Colon (tissue), 2 donors: ENCODE measurements around the gene USP3.

Source experiments
- FAIRE-seq: peaks from 2 replicates; lab custom pipeline; 2012; peaks lifted over from hg19 to GRCh38; lab: Jason Lieb, UNC
- donor health status: control.
- donor health status: control.

The USP3 gene

GRCh38 chr15:63497642-63498467 is 6.5 kb upstream of the USP3 start:
- FAIRE-seq, result no peak

DNA sequence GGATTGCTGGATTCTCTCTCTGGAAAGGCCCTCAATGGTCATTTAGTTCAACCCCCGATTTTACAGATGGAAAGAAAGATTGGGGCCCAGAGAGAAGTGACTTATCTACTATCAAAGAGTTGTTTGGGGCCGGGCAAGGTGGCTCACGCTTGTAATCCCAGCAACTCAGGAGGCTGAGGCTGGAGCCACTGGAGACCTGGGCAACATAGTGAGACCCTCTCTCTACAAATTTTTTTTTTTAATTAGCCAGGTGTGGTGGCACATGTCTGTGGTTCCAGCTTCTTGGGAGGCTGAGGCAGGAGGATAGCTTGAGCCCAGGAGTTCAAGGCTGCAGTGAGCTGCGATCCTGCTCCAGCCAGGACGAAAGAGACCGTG is 5.2 kb upstream of the USP3 start:
- no peak for FAIRE-seq

- FAIRE-seq, result no peak
Measured at GRCh38 chr15:63499611-63500010, 4.8 kb upstream of the USP3 start.

GRCh38 chr15:63500265-63501250 is 3.8 kb upstream of the USP3 start:
- FAIRE-seq, result no peak

DNA sequence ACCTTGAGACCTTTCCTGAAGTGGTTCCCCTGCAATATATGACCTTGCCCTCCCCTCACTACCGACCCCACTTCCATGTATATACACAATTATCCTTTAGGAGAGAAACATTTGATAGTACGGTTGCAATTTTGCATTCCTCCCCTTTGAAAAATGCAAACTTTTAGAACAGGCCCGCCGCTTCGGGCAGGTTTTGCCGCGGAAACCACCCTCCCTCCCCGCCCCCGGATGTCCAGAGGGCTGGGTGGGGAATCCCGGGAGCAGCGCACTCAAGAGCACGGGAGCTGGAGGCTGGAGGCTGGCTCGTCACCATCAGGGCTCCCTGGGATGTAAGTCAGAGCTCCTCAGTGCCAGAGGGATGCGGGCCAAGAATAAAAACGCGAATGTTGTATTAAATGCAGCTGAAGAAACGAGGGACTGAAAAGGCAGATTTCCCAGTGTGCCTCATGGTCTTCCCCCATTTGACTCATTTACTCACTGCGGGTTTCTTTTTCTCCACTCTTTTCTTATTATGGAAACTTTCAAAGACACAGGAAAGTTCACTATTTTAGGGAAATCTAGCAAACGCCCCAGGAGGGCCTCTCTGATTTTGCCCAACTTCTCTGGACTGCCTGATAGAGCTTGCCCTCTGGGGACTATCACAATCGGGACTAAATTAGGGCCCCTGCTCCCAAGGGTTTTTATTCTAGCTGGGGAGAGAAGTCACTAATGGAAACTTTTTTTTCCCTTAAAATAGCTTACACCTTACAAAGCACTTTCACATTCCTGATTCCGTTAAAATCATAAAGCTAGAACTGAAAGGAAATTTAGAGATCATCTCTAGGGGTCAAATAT is 2.9 kb upstream of the USP3 start:
- no peak for FAIRE-seq

DNA sequence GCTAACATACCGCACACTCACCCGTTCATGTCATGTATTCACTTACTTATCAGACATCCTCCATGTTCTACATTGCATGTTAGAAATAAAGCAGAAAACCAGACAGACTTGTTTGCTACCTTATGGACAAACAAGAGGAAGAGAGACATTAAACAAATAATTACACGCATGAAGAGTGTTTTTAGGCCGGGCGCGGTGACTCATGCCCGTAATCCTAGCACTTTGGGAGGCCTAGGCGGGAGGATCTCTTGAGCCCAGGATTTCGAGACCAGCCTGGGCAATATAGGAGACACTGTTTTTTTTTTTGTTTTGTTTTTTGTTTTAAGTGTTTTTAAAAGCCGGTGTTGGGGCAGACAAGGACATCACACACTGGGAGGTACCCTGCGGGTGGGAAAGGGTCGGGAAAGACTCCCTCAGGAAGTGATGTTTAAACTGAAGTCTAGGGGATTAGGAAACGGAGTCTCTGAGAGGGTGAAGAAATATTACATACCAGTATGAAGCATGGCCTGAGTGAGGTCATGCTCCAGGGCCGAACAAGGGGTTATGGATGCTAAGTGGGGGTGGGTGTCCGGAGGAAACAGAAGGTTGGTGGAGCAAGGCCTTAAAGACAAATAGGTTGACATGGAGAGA is 2.1 kb upstream of the USP3 start:
- no peak for FAIRE-seq

DNA sequence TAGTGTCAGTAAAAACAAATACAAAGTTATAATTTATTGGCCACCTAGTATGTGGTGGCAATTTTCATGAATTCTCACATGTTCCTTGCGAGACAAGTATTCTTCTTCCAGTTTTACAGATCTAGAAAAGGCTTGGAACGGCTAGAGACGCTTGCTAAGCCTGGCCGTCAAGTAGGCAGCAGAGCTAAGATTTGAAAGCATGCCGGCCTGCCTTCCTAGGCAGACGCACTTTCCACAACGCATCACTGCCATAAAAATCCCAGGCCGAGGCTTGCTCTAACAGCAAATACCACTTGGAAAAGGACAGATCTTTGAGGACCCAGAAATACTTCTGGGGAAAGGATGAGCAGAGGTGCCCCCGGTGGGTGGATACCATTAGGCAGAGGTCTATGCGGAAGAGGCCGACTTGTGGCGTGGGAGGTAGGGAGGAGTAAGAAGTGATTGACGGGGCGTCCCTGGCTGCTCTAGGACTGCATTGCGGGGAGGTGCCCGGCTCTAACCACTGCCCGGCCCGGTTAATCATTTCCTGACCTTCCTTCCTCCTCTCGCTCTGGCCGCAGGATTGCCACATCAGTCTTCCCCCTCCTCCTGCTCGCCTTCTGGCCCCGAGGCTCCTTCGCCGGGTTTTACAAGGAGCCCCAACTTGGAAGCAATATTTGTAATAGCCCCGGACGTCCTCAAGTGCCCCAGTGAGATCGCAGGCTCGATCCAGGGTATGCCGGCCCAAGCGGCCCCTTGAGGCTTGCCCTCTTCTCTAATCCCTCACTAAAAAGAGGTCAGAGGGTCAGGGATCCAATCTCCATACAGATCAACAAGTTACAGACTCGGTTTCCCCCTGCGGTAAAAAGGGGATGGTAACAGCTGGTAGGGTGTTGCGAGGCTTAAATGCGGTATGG is 1.3 kb upstream of the USP3 start:
- no peak for FAIRE-seq

GRCh38 chr15:63503739-63504246 is 600 bp upstream of the USP3 start:
- FAIRE-seq, result no peak

- no peak for FAIRE-seq
Measured at GRCh38 chr15:63504979-63505841, 817 bp downstream of the USP3 start.

- FAIRE-seq, result no peak
Measured at GRCh38 chr15:63505842-63506222, 1.4 kb downstream of the USP3 start.

DNA sequence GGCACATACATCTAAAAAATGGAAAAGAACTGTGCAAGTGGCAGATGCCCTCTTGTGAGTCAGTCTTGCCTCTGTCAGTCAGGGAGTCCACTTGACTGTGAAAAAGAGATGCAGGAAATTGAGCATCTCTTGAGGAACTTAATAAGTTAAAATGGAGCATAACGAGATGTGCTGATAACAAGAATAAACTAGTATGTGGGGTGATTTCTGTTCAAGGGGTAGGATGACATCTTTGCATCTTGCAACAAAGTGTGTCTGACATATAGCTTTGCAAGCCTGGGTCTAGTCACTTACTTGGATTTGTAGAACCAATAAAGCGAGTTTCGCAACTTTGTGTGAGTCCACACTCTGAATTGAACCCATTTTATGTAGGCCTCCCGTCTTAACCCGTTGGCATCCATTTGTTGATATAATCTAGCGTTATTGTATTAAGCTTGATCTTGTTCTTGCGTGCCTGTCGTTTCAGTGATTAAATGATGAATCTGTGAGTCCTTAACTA is 2.2 kb downstream of the USP3 start:
- no peak for FAIRE-seq

GRCh38 chr15:63507878-63508818 is 3.8 kb downstream of the USP3 start:
- FAIRE-seq, result no peak

DNA sequence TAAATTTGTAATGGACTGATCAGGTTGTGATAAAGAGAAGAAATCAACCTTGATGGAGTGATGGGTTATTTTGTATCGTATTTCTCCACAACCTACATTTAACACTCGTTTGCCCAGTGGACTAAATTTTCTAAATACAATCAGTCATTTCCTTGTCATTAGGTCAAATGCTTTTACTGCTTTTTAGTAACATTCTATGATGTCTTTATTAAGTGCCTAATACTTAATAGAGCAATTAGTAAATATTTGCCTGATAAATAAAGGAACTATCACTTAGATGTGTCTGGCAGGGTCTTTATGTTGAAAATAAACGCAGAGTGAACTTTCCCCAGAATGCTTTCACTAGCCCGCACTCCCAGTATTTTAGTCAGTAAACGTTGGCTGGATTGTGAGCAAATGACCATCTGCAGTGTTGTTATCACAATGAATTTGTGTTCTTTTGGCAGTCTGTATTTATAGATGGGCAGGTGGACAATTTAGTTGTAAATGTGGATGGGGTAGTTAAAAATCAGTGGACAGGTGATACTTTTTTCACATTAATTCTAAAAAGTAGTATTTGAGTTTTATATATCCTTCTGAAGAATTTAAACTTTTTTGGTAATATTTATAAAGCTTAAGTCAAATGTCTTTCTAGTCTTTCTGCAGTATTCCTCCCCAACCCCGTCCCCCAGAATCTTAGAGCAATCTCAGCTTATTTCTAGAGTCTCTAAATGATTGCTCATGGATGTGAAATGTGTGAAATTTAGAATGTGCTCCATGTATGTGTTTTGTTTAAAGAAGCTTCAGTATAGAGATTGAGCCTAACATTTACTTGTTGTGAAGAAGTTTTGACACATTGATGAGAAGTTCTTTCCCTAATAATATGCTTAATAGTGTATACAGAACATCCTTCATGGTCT is 4.9 kb downstream of the USP3 start:
- no peak for FAIRE-seq

DNA sequence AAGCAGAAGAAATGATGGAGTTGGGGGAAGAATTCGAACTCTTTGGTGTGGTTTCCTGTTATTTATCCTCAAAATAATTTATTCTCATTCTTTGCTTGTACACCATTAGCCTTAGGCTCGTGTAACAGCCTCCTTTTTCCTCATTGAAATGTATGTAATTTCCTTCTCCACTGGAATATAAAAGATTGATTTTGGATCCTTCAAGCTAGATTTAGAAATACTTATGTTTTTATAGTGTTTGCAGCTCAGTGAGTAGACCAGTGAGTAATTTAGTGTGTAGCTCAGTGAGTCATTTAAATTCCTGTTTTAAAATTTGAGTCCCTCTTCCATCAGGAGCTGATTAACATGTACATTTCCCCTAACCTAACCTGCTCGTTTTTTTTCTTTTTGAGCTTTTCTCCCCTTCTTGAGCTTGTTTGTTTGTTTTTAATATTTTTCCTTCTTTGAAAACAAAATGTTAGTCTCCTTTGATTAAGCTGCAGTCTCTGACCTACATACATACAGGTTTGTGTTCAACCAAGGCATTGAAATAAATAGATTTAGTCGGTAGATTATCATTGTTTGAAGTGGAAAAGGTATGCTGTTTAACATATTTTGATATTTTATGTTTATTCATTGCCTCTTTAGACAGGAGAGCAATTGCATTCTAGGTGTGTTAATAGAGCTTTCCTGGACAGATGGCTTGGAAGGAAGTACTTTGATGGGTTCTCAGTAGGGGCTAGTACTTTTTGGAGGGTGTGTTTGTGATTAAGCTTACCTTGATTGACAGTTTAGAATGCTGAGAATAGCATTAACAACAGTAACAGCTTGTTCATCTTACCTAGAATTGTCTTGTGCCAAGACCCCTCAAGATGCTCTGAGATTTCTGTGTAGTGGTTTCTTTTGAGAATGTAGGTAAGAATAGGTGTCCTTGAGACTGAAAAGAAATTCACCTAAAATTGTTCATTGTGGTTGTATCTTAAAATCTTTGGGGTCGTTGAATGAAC is 5.9 kb downstream of the USP3 start:
- FAIRE-seq, result no peak

DNA sequence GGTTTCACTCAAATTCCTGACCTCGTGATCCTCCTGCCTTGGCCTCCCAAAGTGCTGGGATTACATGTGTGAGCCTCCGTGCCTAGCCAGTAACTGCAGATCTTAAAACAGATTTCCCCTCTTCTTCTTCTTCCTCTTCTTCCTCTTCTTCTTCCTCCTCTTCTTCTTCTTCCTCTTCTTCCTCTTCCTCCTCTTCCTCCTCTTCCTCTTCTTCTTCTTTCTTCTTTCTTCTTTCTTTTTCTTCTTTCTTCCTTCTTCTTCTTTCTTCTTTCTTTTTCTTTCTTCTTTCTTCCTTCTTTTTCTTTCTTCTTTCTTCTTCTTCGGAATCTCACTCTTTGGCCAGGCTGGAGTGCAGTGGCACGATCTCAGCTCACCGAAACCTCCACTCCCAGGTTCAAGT is 7.8 kb downstream of the USP3 start:
- FAIRE-seq, result no peak

- FAIRE-seq, result no peak
Measured at GRCh38 chr15:63513271-63513670, 8.9 kb downstream of the USP3 start.
